ENCODE results near the gene VSTM5.

The VSTM5 gene

GRCh38 chr11:93783765-93784144 lies 66.7 kb downstream of the VSTM5 start:
- TF ChIP-seq YY1 (IDR thresholded peaks at IDR 0.05; ENCODE audit: low read depth) (no peak), RAD21 (IDR thresholded peaks at IDR 0.05; ENCODE audit: low read depth) (no peak), TAF1 (IDR thresholded peaks at IDR 0.05; ENCODE audit: low read depth) (no peak), EGR1 (IDR thresholded peaks at IDR 0.05) (no peak), ZBTB7A (IDR thresholded peaks at IDR 0.05; ENCODE audit: low read depth) (no peak), REST (IDR thresholded peaks at IDR 0.05; ENCODE audit: low read depth) (no peak), NFIC (IDR thresholded peaks at IDR 0.05) (no peak), CREB1 (IDR thresholded peaks at IDR 0.05; ENCODE audit: low read depth) (no peak), USF1 (IDR thresholded peaks at IDR 0.05) (no peak), EP300 (IDR thresholded peaks at IDR 0.05; ENCODE audit: borderline replicate concordance) (no peak), CEBPB (IDR thresholded peaks at IDR 0.05) (no peak), FOXM1 (IDR thresholded peaks at IDR 0.05; ENCODE audit: borderline replicate concordance, low read depth) (no peak), TCF12 (IDR thresholded peaks at IDR 0.05; ENCODE audit: low read depth) (no peak), MAX (IDR thresholded peaks at IDR 0.05) (no peak)

- no peak for TF ChIP-seq YY1 (IDR thresholded peaks at IDR 0.05; ENCODE audit: low read depth)
- TF ChIP-seq NFIC (IDR thresholded peaks at IDR 0.05), result no peak
- TF ChIP-seq USF1 (IDR thresholded peaks at IDR 0.05), result no peak
- no peak for TF ChIP-seq MAX (IDR thresholded peaks at IDR 0.05)
- TF ChIP-seq TCF12 (IDR thresholded peaks at IDR 0.05; ENCODE audit: low read depth), result no peak
- no peak for TF ChIP-seq TAF1 (IDR thresholded peaks at IDR 0.05; ENCODE audit: low read depth)
- TF ChIP-seq TEAD4 (IDR thresholded peaks at IDR 0.05), result no peak
- TF ChIP-seq RAD21 (IDR thresholded peaks at IDR 0.05; ENCODE audit: low read depth), result no peak
- no peak for TF ChIP-seq EP300 (IDR thresholded peaks at IDR 0.05; ENCODE audit: borderline replicate concordance)
- TF ChIP-seq CEBPB (IDR thresholded peaks at IDR 0.05), result no peak
- TF ChIP-seq ZBTB7A (IDR thresholded peaks at IDR 0.05; ENCODE audit: low read depth), result no peak
These were observed 67.1 kb downstream of the VSTM5 start for GRCh38 chr11:93783362-93783761.

- TF ChIP-seq RAD21 (IDR thresholded peaks at IDR 0.05; ENCODE audit: low read depth) (no peak), REST (IDR thresholded peaks at IDR 0.05; ENCODE audit: low read depth) (no peak), CREB1 (IDR thresholded peaks at IDR 0.05; ENCODE audit: low read depth) (no peak), TAF1 (IDR thresholded peaks at IDR 0.05; ENCODE audit: low read depth) (no peak), EP300 (IDR thresholded peaks at IDR 0.05; ENCODE audit: borderline replicate concordance) (no peak), NFIC (IDR thresholded peaks at IDR 0.05) (no peak), YY1 (IDR thresholded peaks at IDR 0.05; ENCODE audit: low read depth) (no peak), CEBPB (IDR thresholded peaks at IDR 0.05) (no peak), USF1 (IDR thresholded peaks at IDR 0.05) (no peak), MAX (IDR thresholded peaks at IDR 0.05) (no peak), EGR1 (IDR thresholded peaks at IDR 0.05) (no peak), TEAD4 (IDR thresholded peaks at IDR 0.05) (no peak), ZBTB7A (IDR thresholded peaks at IDR 0.05; ENCODE audit: low read depth) (no peak), FOXM1 (IDR thresholded peaks at IDR 0.05; ENCODE audit: borderline replicate concordance, low read depth) (no peak), TCF12 (IDR thresholded peaks at IDR 0.05; ENCODE audit: low read depth) (no peak)
These were observed 75.1 kb downstream of the VSTM5 start for GRCh38 chr11:93775289-93775688.

- TF ChIP-seq ZBTB7A (IDR thresholded peaks at IDR 0.05; ENCODE audit: low read depth) (no peak), RAD21 (IDR thresholded peaks at IDR 0.05; ENCODE audit: low read depth) (no peak), MAX (IDR thresholded peaks at IDR 0.05) (no peak), USF1 (IDR thresholded peaks at IDR 0.05) (no peak), EP300 (IDR thresholded peaks at IDR 0.05; ENCODE audit: borderline replicate concordance) (no peak), REST (IDR thresholded peaks at IDR 0.05; ENCODE audit: low read depth) (no peak), NFIC (IDR thresholded peaks at IDR 0.05) (no peak), YY1 (IDR thresholded peaks at IDR 0.05; ENCODE audit: low read depth) (no peak), TCF12 (IDR thresholded peaks at IDR 0.05; ENCODE audit: low read depth) (no peak), TAF1 (IDR thresholded peaks at IDR 0.05; ENCODE audit: low read depth) (no peak), FOXM1 (IDR thresholded peaks at IDR 0.05; ENCODE audit: borderline replicate concordance, low read depth) (no peak), TEAD4 (IDR thresholded peaks at IDR 0.05) (no peak), CREB1 (IDR thresholded peaks at IDR 0.05; ENCODE audit: low read depth) (no peak), EGR1 (IDR thresholded peaks at IDR 0.05) (no peak)
These were observed 76.7 kb downstream of the VSTM5 start for GRCh38 chr11:93773601-93774200.

All from Ishikawa (cell line).